Peyer's patch (tissue), 4 donors: Measurements from ENCODE around the gene EGLN3. TPM values are rescaled to one million over a fixed set of nuclear protein-coding genes. Genes with fewer than 3 reads are reported as not detected.

Experiments used
- DNase-seq, 3 donors: peaks; one replicate each; pipeline ENCODE4 v3.0.0-alpha.2; 2017 to 2019
- H3K27ac ChIP-seq, 4 donors: fragments of 200-600 bp; sonication (generic); one replicate each; pipeline ENCODE4 v1.5.1; 2016 to 2019
- H3K27me3 ChIP-seq, 2 donors: fragments of 200-600 bp; sonication (generic); one replicate each; pipeline ENCODE4 v1.5.1; 2019
- H3K36me3 ChIP-seq, 3 donors: fragments of 200-600 bp; sonication (generic); one replicate each; pipeline ENCODE4 v1.5.1; 2016 to 2019
- H3K4me1 ChIP-seq, 4 donors: fragments of 200-600 bp; sonication (generic); one replicate each; pipeline ENCODE4 v1.5.1; 2016 to 2019
- H3K4me3 ChIP-seq, 4 donors: fragments of 200-600 bp; sonication (generic); 1 replicate in 3 of 4; 2 replicates in 1 of 4; pipeline ENCODE4 v1.5.1; 2016 to 2019; ENCODE audit warnings: mild to moderate bottlenecking in 1 of 4
- H3K9me3 ChIP-seq, 4 donors: fragments of 200-600 bp; sonication (generic); one replicate each; pipeline ENCODE4 v1.5.1; 2016 to 2019; ENCODE audit warnings: mild to moderate bottlenecking in 1 of 4
- CTCF ChIP-seq, 6 experiments: fragments of 450-650 bp in 4 of 6; fragments of 200-600 bp in 2 of 6; sonication (generic) in 1 of 6; IDR thresholded peaks; one replicate each; pipeline ENCODE4 v1.5.1; 2017 to 2019; ENCODE audit warnings: antibody characterized with exemption in 6 of 6, mild to moderate bottlenecking in 3 of 6, moderate library complexity in 1 of 6
- POLR2A ChIP-seq, 2 donors: fragments of 450-650 bp; IDR thresholded peaks; one replicate each; pipeline ENCODE4 v1.5.1; 2017; ENCODE audit warnings: antibody characterized with exemption in 2 of 2, mild to moderate bottlenecking in 2 of 2, moderate library complexity in 2 of 2
- total RNA-seq, 4 donors: library from RNA; depleted of rRNA; stranded (reverse); fragments of >200 nt; gene quantifications; one replicate each; pipeline ENCODE4 v1.1.0, GENCODE V29; 2016

Gene EGLN3
- total RNA-seq, 4 donors from 2014 or later = 14.0 to 82.9 (median 56.2) TPM

GRCh38 chr14:33959692-33960151, 8.8 kb upstream of the EGLN3 start:
- Histone ChIP-seq H3K4me1 (no peaks in the 10 kb centered on the region), H3K27ac (no peak overlapping the region), H3K36me3 (no peaks in the 10 kb centered on the region), H3K9me3 (no peaks in the 10 kb centered on the region), H3K27me3 (no peaks in the 10 kb centered on the region), H3K4me3 (no peak overlapping the region)
- TF ChIP-seq POLR2A (IDR thresholded peaks at IDR 0.05) (no peak), CTCF (IDR thresholded peaks at IDR 0.05) (no peak)
- DNase-seq = no peak

DNA sequence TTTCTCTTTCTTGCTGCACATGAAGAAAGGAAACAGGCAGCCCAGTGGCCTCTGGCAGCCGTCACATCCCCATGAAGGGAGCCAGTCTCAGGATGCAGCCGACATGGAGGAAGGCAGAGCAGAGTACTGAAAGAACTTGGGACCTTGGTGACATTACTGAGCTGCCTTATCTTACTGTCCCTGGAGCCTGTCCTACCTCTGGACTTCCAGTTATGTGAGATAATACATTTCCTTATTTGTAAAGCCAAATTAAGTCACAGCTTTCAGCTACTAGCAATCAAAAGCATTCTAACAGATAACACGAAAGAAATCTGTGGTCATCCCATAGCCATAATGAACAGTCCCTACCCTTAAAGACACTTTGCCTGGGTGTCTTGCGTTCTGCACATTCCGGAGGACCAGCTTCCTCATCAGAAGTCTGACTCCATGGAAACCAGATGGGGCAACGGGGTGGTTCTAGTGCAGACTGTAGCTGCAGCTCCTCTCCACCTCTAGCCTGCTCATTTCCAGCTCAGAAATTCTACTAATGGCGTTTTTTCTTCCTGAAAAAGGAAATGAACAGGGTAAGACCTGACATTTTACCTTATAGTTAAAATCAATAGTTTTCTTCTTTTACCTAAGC, 7.8 kb upstream of the EGLN3 start:
- Histone ChIP-seq H3K36me3 (no peaks in the 10 kb centered on the region), H3K9me3 (no peaks in the 10 kb centered on the region), H3K4me1 (no peaks in the 10 kb centered on the region), H3K27ac (no peak overlapping the region), H3K27me3 (no peaks in the 10 kb centered on the region), H3K4me3 (no peak overlapping the region)
- DNase-seq = no peak
- TF ChIP-seq CTCF (IDR thresholded peaks at IDR 0.05) = no peak
- no peak for TF ChIP-seq POLR2A (IDR thresholded peaks at IDR 0.05)

GRCh38 chr14:33957993-33958392, 7.1 kb upstream of the EGLN3 start:
- Histone ChIP-seq H3K9me3 (no peaks in the 10 kb centered on the region), H3K36me3 (no peaks in the 10 kb centered on the region), H3K4me1 (no peaks in the 10 kb centered on the region), H3K27me3 (no peaks in the 10 kb centered on the region), H3K4me3 (no peak overlapping the region), H3K27ac (no peak overlapping the region)
- TF ChIP-seq CTCF (IDR thresholded peaks at IDR 0.05) (no peak), POLR2A (IDR thresholded peaks at IDR 0.05) (no peak)
- no peak for DNase-seq

GRCh38 chr14:33957299-33957698, 6.4 kb upstream of the EGLN3 start:
- no peak overlapping the region for H3K27ac ChIP-seq
- H3K9me3 ChIP-seq = no peaks in the 10 kb centered on the region
- H3K4me1 ChIP-seq = no peaks in the 10 kb centered on the region
- H3K4me3 ChIP-seq = no peak overlapping the region
- TF ChIP-seq POLR2A (IDR thresholded peaks at IDR 0.05) (no peak), CTCF (IDR thresholded peaks at IDR 0.05) (no peak)
- no peak for DNase-seq
- H3K36me3 ChIP-seq = no peaks in the 10 kb centered on the region
- H3K27me3 ChIP-seq = no peaks in the 10 kb centered on the region

GRCh38 chr14:33956640-33957039, 5.8 kb upstream of the EGLN3 start:
- H3K4me3 ChIP-seq = no peak overlapping the region
- DNase-seq = no peak
- H3K4me1 ChIP-seq = no peaks in the 10 kb centered on the region
- no peak overlapping the region for H3K27ac ChIP-seq
- H3K9me3 ChIP-seq = no peaks in the 10 kb centered on the region
- H3K27me3 ChIP-seq = no peaks in the 10 kb centered on the region
- no peaks in the 10 kb centered on the region for H3K36me3 ChIP-seq
- no peak for TF ChIP-seq CTCF (IDR thresholded peaks at IDR 0.05)
- no peak for TF ChIP-seq POLR2A (IDR thresholded peaks at IDR 0.05)
